Lower lobe of right lung (tissue), 2 donors: ENCODE data around the gene MACROH2A1. TPM values are rescaled to one million over a fixed set of nuclear protein-coding genes. Genes with fewer than 3 reads are reported as not detected.

Experiments used
- ATAC-seq, 2 donors: fragments of 200-7000 bp; cut with Tn5 transposase; one replicate each; pipeline ENCODE4 v1.9.1; 2020 to 2022; ENCODE audit warnings: mild to moderate bottlenecking in 2 of 2, moderate library complexity in 2 of 2
- DNase-seq: peaks from one replicate; pipeline ENCODE4 v3.0.0-alpha.2; 2020
- H3K27ac ChIP-seq: fragments of 200-600 bp; one replicate; pipeline ENCODE4 v1.8.0; 2022
- H3K27me3 ChIP-seq: fragments of 200-600 bp; one replicate; pipeline ENCODE4 v1.8.0; 2022; ENCODE audit warnings: low read depth
- H3K36me3 ChIP-seq: fragments of 200-600 bp; one replicate; pipeline ENCODE4 v1.8.0; 2022; ENCODE audit warnings: mild to moderate bottlenecking
- H3K4me1 ChIP-seq: fragments of 200-600 bp; one replicate; pipeline ENCODE4 v1.8.0; 2022
- H3K4me3 ChIP-seq: fragments of 200-600 bp; one replicate; pipeline ENCODE4 v1.8.0; 2022; ENCODE audit warnings: mild to moderate bottlenecking
- H3K9me3 ChIP-seq: fragments of 200-600 bp; one replicate; pipeline ENCODE4 v1.8.0; 2022
- CTCF ChIP-seq: fragments of 200-600 bp; IDR thresholded peaks from one replicate; pipeline ENCODE4 v1.8.0; 2022; ENCODE audit warnings: antibody characterized with exemption, mild to moderate bottlenecking
- intact Hi-C: fragments of 100-400 bp; cut with DNase I; formaldehyde crosslinking; loops from one replicate; pipeline ENCODE4 v1.11.0; 2022
- total RNA-seq: library from RNA; stranded (reverse); fragmentation: NEBNext Ultra II Directional; extraction: Animal tissue kit (Norgen Biotek cat#: 25700); gene quantifications from one replicate; pipeline ENCODE4 v1.2.1, GENCODE V29; 2021
- donor health status: DM: no; HTN: yes; CAD: no; lungs with severe emphysema.

MACROH2A1 gene
- total RNA-seq, 1 donor from 2014 or later, result 258 TPM

GRCh38 chr5:135398160-135398854 is 724 bp downstream of the MACROH2A1 start:
- H3K36me3 ChIP-seq, result no peaks in the 10 kb centered on the region
- peak; percentile 71 for DNase-seq
- intact Hi-C loops, result no loop called here
- no peak for TF ChIP-seq CTCF
- H3K9me3 ChIP-seq, result no peaks in the 10 kb centered on the region
- H3K4me1 ChIP-seq, result peaks cover 48% of the 10 kb centered on the region
- peak overlapping the region; percentile 95 for H3K27ac ChIP-seq
- no peaks in the 10 kb centered on the region for H3K27me3 ChIP-seq
- H3K4me3 ChIP-seq, result peak overlapping the region; percentile 93
- peak; percentile 44 to 52 for ATAC-seq

GRCh38 chr5:135397084-135397483 is 1.9 kb downstream of the MACROH2A1 start:
- Histone ChIP-seq H3K27me3 (no peaks in the 10 kb centered on the region), H3K4me3 (peak overlapping the region; percentile 93), H3K36me3 (peaks cover 5% of the 10 kb centered on the region), H3K4me1 (peaks cover 61% of the 10 kb centered on the region), H3K9me3 (no peaks in the 10 kb centered on the region), H3K27ac (peak overlapping the region; percentile 95)
- intact Hi-C loops, result no loop called here
- DNase-seq, result no peak
- TF ChIP-seq CTCF, result no peak
- ATAC-seq, result no peak

DNA sequence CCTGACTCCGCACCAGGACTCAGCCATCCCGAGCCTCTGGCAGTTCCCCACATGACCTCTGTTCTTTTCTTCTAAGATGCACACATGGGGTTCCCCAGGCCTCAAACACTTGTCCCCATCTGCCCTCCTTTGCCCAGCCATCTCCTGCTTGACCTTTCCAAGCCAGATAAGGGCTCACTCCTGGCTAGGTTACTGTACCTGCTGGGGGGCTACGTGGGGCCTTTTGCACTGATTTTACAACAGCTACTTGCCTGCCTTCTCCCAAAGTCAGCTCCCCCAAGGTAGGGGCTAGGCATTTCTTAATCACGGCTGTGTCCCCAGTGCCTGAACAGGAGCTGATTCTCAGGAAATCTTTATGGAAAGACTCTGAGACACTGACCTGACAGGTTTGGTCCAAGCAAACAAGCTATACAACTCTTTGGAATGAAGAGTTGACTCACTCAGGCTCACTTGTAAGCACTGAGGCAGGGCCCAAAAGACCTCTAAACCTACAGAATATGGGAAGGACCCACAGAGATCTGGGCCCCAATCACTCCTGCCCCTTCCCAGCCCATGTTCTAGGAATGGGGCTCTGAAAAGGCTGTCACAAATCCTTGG is 2.5 kb downstream of the MACROH2A1 start:
- peaks cover 66% of the 10 kb centered on the region for H3K4me1 ChIP-seq
- intact Hi-C loops, result no loop called here
- no peak for ATAC-seq

GRCh38 chr5:135395866-135396265 is 3.2 kb downstream of the MACROH2A1 start:
- Histone ChIP-seq H3K27me3 (no peaks in the 10 kb centered on the region), H3K9me3 (no peaks in the 10 kb centered on the region), H3K4me1 (peaks cover 73% of the 10 kb centered on the region), H3K36me3 (peaks cover 5% of the 10 kb centered on the region), H3K27ac (peak overlapping the region; percentile 95), H3K4me3 (peak overlapping the region; percentile 4)
- intact Hi-C loops, result no loop called here
- TF ChIP-seq CTCF, result no peak
- no peak for ATAC-seq
- DNase-seq, result no peak

More for the DNA sequence above, 2.5 kb downstream of the MACROH2A1 start:
- H3K9me3 ChIP-seq, result no peaks in the 10 kb centered on the region
- H3K4me3 ChIP-seq, result peak overlapping the region; percentile 93
- H3K36me3 ChIP-seq, result peaks cover 5% of the 10 kb centered on the region
- no peak for DNase-seq
- no peak for TF ChIP-seq CTCF
- H3K27ac ChIP-seq, result peak overlapping the region; percentile 95
- H3K27me3 ChIP-seq, result no peaks in the 10 kb centered on the region

DNA sequence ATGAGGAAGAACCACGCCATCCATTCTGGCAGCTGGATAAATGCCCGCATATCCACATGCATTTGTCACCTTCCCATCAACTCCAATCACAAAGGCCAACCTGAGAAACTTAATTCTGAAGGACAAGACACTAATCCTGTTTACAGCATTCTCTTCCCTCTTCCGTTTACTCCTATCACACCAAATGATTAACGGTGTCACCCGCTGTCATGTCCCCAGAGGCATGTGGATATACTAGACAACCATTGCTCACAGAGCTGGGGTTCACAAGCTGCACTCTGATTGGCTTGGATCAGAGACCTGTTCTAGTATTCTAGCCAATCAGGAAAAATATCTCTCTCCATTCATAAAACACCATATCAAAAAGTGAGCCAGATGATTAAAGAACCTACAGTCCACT is 3.6 kb downstream of the MACROH2A1 start:
- Histone ChIP-seq H3K27me3 (no peaks in the 10 kb centered on the region), H3K9me3 (no peaks in the 10 kb centered on the region), H3K4me1 (peaks cover 77% of the 10 kb centered on the region), H3K4me3 (no peak overlapping the region), H3K36me3 (peaks cover 5% of the 10 kb centered on the region), H3K27ac (peak overlapping the region; percentile 27)
- intact Hi-C loops, result no loop called here
- no peak for TF ChIP-seq CTCF
- ATAC-seq (no peak), DNase-seq (no peak)
